Measurements from ENCODE around the gene STAP1. TPM values are rescaled to one million over a fixed set of nuclear protein-coding genes. Genes with fewer than 3 reads are reported as not detected.
"Not testable (repeated sequence)": the region's sequence is repeated elsewhere in the genome, so short reads cannot be mapped to it uniquely, and the experiment has no call there.

Gene STAP1
- polyA plus RNA-seq, 1 of the 3 experiments (the other 2 are of a cell fraction): not detected

- H3F3A ChIP-seq (replicated peaks; ENCODE audit: insufficient read depth): peaks cover 20% of the 10 kb centered on the region
- H3K9me3 ChIP-seq: no peaks in the 10 kb centered on the region
- no peak for DNase-seq
- no peaks in the 10 kb centered on the region for H3K27me3 ChIP-seq (ENCODE audit: insufficient read depth)
- no peak overlapping the region for H2AFZ ChIP-seq (ENCODE audit: low read depth)
- no peaks in the 10 kb centered on the region for H4K20me1 ChIP-seq (ENCODE audit: insufficient read depth)
- no peaks in the 10 kb centered on the region; the same call in 1 of the 2 replicates for H3K9me2 ChIP-seq
- no peak overlapping the region for H3K4me2 ChIP-seq
- H3K4me3 ChIP-seq (ENCODE audit: low read depth in 2 of 2, low read length in 1 of 2): no peak overlapping the region
- CTCF ChIA-PET: no interaction called here
- H3K4me1 ChIP-seq (ENCODE audit: control insufficient read depth in 1 of 2, insufficient read depth in 2 of 2, low read depth in 1 of 2, low read length in 1 of 2): no peaks in the 10 kb centered on the region; a peak in 1 of 4 replicates
- peaks cover 79 to 80% of the 10 kb centered on the region in 2 experiments for H3K36me3 ChIP-seq (replicated peaks in 1 of 2; ENCODE audit: control insufficient read depth in 1 of 2, insufficient read depth in 2 of 2, low read length in 1 of 2)
- H3K79me2 ChIP-seq (ENCODE audit: insufficient read depth): no peaks in the 10 kb centered on the region
- no peak overlapping the region for H3K9ac ChIP-seq
- POLR2A ChIA-PET: no interaction called here
- no peak overlapping the region for H3K27ac ChIP-seq (ENCODE audit: low read depth in 2 of 2, low read length in 1 of 2)
- 96% methylated on average over 2 of the region's 2 CpGs for WGBS (ENCODE audit: low lambda C conversion rate)
- TF ChIP-seq RAD21 (IDR thresholded peaks at IDR 0.05; ENCODE audit: low read length) (no peak), MAX (IDR thresholded peaks at IDR 0.05; ENCODE audit: low read depth) (no peak), GABPA (IDR thresholded peaks at IDR 0.05; ENCODE audit: low read depth) (no peak), FOXM1 (IDR thresholded peaks at IDR 0.05; ENCODE audit: low read depth) (no peak), RXRA (IDR thresholded peaks at IDR 0.05; ENCODE audit: borderline replicate concordance, low read depth) (no peak), JUND (IDR thresholded peaks at IDR 0.05) (no peak), MXI1 (IDR thresholded peaks at IDR 0.05; ENCODE audit: low read depth, low read length) (no peak), TAF1 (IDR thresholded peaks at IDR 0.05; ENCODE audit: borderline replicate concordance, low read depth, low read length) (no peak), MEF2A (IDR thresholded peaks at IDR 0.05; ENCODE audit: borderline replicate concordance, low read depth) (no peak)
- TF ChIP-seq, protein P1, sequence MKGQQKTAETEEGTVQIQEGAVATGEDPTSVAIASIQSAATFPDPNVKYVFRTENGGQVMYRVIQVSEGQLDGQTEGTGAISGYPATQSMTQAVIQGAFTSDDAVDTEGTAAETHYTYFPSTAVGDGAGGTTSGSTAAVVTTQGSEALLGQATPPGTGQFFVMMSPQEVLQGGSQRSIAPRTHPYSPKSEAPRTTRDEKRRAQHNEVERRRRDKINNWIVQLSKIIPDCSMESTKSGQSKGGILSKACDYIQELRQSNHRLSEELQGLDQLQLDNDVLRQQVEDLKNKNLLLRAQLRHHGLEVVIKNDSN (IDR thresholded peaks at IDR 0.05; ENCODE audit: borderline replicate concordance, low read depth): no peak
- TF ChIP-seq, protein P2, sequence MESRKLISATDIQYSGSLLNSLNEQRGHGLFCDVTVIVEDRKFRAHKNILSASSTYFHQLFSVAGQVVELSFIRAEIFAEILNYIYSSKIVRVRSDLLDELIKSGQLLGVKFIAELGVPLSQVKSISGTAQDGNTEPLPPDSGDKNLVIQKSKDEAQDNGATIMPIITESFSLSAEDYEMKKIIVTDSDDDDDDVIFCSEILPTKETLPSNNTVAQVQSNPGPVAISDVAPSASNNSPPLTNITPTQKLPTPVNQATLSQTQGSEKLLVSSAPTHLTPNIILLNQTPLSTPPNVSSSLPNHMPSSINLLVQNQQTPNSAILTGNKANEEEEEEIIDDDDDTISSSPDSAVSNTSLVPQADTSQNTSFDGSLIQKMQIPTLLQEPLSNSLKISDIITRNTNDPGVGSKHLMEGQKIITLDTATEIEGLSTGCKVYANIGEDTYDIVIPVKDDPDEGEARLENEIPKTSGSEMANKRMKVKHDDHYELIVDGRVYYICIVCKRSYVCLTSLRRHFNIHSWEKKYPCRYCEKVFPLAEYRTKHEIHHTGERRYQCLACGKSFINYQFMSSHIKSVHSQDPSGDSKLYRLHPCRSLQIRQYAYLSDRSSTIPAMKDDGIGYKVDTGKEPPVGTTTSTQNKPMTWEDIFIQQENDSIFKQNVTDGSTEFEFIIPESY (IDR thresholded peaks at IDR 0.05; ENCODE audit: borderline replicate concordance, low read depth): no peak
Observed at GRCh38 chr4:67635331-67635730, 76.8 kb downstream of the STAP1 start.

- H3K9me2 ChIP-seq; DNase-seq; H3K79me2 ChIP-seq (ENCODE audit: insufficient read depth); H4K20me1 ChIP-seq (ENCODE audit: insufficient read depth); H2AFZ ChIP-seq (ENCODE audit: low read depth); CTCF ChIA-PET; H3K4me3 ChIP-seq (ENCODE audit: low read depth in 2 of 2, low read length in 1 of 2); H3K4me1 ChIP-seq (ENCODE audit: control insufficient read depth in 1 of 2, insufficient read depth in 2 of 2, low read depth in 1 of 2, low read length in 1 of 2); H3K4me2 ChIP-seq; H3K9ac ChIP-seq; H3K9me3 ChIP-seq; POLR2A ChIA-PET; H3K27ac ChIP-seq (ENCODE audit: low read depth in 2 of 2, low read length in 1 of 2); H3K27me3 ChIP-seq (ENCODE audit: insufficient read depth): not testable (repeated sequence)
- Histone ChIP-seq H3F3A (replicated peaks; ENCODE audit: insufficient read depth) (peaks cover 20% of the 10 kb centered on the region), H3K36me3 (replicated peaks in 1 of 2; ENCODE audit: control insufficient read depth in 1 of 2, insufficient read depth in 2 of 2, low read length in 1 of 2) (peaks cover 75 to 77% of the 10 kb centered on the region in 2 experiments)
- WGBS (ENCODE audit: low lambda C conversion rate): no CpG with 5 or more reads among the region's 30 CpGs
Observed at GRCh38 chr4:67636978-67637377, 78.5 kb downstream of the STAP1 start.

All from SK-N-SH (cell line).